ENCODE data around the gene PRKAG2.
"Not testable (repeated sequence)": the region's sequence is repeated elsewhere in the genome, so short reads cannot be mapped to it uniquely, and the experiment has no call there.

The PRKAG2 gene

GRCh38 chr7:151600331-151600730 is 276.6 kb downstream of the PRKAG2 start:
- DNase-seq (ENCODE audit: low read depth in 2 of 3, low spot score in 2 of 3): no peak

GRCh38 chr7:151599401-151600227 is 277.3 kb downstream of the PRKAG2 start:
- no peak for DNase-seq (ENCODE audit: low read depth in 2 of 3, low spot score in 2 of 3)

GRCh38 chr7:151597541-151598444 is 279.1 kb downstream of the PRKAG2 start:
- DNase-seq (ENCODE audit: low read depth in 2 of 3, low spot score in 2 of 3): no peak

- no peak for DNase-seq (ENCODE audit: low read depth in 2 of 3, low spot score in 2 of 3)
Observed at GRCh38 chr7:151595702-151596350, 281.1 kb downstream of the PRKAG2 start.

- no peak for DNase-seq (ENCODE audit: low read depth in 2 of 3, low spot score in 2 of 3)
Observed at GRCh38 chr7:151592868-151593486, 283.9 kb downstream of the PRKAG2 start.

GRCh38 chr7:151592330-151592729 is 284.6 kb downstream of the PRKAG2 start:
- no peak for DNase-seq (ENCODE audit: low read depth in 2 of 3, low spot score in 2 of 3)

- DNase-seq (ENCODE audit: low read depth in 2 of 3, low spot score in 2 of 3): no peak
Observed at GRCh38 chr7:151591866-151592265, 285.0 kb downstream of the PRKAG2 start.

- DNase-seq (ENCODE audit: low read depth in 2 of 3, low spot score in 2 of 3): no peak
Observed at GRCh38 chr7:151590850-151591771, 285.8 kb downstream of the PRKAG2 start.

DNA sequence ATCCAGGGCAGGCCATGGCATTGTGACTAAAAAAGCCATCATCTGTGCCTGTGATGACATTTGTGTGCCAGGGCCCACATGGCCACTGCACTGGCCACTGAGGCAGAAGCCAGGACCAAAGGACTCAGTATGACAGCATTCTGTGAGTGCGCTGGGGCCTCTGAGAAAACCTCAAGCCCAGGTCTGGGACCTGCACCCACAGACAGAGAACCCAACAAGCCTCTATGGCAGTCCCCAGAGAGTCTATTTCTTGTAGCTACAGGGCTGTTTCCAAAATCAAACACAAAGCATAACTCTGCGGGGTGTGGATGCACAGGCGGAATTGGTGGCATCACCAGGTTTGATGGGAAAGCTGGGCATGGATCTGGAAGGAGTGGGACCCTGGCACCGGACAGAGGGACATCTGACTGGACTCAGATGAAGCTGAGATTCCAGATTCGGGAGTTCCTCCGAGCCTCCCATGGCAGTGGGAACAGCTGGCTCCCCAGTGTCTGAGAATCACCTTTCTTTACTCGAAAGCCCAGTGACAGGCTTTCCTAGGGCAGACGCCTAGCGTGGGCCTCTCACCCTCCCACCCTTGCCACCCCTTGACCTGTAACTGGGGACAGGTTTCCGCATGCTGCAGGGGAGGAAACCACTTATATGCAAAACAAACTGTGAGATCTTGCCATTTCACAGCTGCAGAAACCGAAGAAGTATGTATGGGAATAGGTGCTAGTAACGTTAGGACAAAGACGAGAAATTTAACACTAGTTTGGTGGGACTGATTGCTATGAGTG is 286.7 kb downstream of the PRKAG2 start:
- no peak for DNase-seq (ENCODE audit: low read depth in 2 of 3, low spot score in 2 of 3)

- DNase-seq (ENCODE audit: low read depth in 2 of 3, low spot score in 2 of 3): no peak
Observed at GRCh38 chr7:151588982-151589381, 287.9 kb downstream of the PRKAG2 start.

DNA sequence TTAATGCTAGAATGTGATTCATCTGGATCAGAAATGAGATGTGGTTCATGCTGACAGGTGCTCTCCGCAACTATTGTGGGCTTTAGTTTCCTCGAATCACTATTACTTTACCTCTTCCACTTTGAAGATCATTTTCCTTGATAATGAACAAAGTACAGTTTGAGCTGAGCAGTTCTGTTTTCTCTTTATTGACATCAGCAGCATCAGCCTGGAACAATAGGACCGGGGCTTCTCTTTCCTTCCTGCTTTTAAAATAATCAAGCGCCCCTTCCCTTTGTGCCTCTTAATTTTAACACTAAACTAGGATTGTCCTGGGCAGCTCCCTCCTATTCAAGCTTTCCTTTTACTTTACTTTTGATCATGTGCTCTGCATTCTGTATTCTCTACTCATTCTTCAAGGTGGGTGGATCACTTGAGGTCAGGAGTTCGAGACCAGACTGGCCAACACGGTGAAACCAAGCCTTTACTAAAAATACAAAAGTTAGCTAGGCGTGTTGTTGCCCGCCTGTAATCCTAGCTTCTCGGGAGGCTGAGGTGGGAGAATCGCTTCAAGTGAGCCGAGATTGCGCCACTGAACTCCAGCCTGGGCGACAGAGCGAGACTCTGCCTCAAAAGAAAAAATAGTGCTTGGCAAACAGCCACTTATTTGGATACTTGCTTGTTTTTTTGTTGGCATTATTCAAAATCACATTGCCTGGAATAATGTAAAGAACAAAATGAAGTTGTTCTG is 290.2 kb downstream of the PRKAG2 start:
- DNase-seq (ENCODE audit: low read depth in 2 of 3, low spot score in 2 of 3): no peak

GRCh38 chr7:151585744-151586393 is 291.0 kb downstream of the PRKAG2 start:
- no peak for DNase-seq (ENCODE audit: low read depth in 2 of 3, low spot score in 2 of 3)

GRCh38 chr7:151581741-151582140 is 295.2 kb downstream of the PRKAG2 start:
- no peak for DNase-seq (ENCODE audit: low read depth in 2 of 3, low spot score in 2 of 3)

- no peak for DNase-seq (ENCODE audit: low read depth in 2 of 3, low spot score in 2 of 3)
Observed at GRCh38 chr7:151579644-151580043, 297.3 kb downstream of the PRKAG2 start.

DNA sequence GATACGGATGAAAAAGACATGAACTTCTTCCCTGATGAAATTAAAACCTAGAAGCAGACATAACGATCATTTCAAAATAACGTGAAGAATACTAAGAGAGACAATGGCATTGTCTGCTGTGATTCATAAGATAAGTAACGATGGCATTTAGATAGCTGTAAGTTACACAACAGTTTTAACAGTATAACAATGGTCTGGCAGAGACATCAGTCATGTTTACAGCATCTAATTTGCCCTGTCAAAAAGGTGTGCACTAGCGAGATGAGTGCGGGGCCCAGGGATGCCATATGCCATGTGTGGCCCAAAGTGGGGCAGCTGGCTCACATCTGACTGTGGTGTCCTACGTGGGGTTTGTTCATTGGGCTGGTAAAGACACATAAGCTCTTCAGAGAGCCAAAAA is 301.5 kb downstream of the PRKAG2 start:
- DNase-seq (ENCODE audit: low read depth in 2 of 3, low spot score in 2 of 3): no peak

GRCh38 chr7:151573046-151573445 is 303.9 kb downstream of the PRKAG2 start:
- DNase-seq (ENCODE audit: low read depth in 2 of 3, low spot score in 2 of 3): not testable (repeated sequence)

DNA sequence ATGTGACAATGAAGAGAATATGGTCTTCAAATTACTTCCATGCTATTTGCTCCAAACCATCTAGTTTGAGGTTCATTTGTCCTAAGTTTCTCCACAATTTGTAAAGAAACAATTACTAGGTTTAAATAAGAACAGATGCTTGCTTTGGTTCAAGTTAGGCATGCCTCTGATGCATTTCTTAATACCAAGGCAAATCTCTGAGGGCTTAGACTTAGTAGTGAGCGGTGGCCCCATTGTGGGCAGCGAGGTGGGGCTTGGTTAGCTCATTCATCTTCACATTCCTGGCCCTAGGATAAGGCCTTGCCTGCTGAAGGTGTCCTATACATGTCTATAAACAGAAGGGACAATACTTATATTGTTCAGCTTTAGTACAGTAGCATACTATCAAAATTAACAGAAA is 304.8 kb downstream of the PRKAG2 start:
- DNase-seq (ENCODE audit: low read depth in 2 of 3, low spot score in 2 of 3): no peak

- no peak for DNase-seq (ENCODE audit: low read depth in 2 of 3, low spot score in 2 of 3)
Observed at GRCh38 chr7:151571471-151571870, 305.4 kb downstream of the PRKAG2 start.

All from activated CD8-positive, alpha-beta memory T cell treated with anti-CD3 and anti-CD28 coated beads for 48 hours (primary cell).